NCI-H524 (cell line): Measurements from ENCODE around the gene JPH3.
"Not testable (repeated sequence)": the region's sequence is repeated elsewhere in the genome, so short reads cannot be mapped to it uniquely, and the experiment has no call there.

Experiments
- DNase-seq, 2 experiments: peaks; one replicate each; lab custom pipeline; 2025; lab: John Stamatoyannopoulos, UW

JPH3 gene

DNA sequence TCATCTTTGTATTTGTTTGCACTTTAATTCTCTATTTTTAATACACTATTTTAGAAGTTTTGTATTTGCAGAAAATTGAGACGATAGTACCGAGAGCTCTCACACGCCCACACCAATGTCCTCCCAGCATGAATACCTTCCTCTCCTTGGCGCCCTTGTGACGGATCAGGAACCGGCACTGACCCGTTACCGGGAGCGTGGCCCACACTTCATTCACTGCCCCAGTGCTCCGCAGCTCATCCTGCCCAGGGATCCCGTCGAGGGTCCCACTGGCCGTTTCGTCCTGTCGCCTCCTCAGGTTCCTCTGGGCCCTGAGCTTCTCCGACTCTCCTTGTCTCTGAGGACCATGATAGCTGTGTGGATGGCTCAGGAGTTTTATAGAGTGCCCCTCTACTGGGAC is 112.9 kb downstream of the JPH3 start:
- no peak for DNase-seq

DNA sequence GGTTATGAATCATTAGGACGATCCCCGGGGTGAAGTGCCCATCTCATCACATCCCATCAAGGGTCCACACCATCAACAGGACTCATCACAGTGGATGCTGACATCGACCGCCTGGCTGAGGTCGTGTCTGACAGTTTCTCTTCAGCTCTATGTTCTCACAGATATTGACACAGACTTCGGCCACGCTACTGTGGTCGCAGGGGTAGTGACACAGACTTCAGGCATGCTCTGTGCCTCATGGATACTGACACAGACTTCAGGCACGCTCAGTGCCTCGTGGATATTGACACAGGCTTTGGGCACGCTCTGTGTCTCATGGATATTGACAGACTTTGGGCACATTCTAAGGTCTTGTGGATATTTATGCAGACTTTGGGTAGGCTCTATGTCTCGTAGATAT is 113.3 kb downstream of the JPH3 start:
- no peak for DNase-seq

DNA sequence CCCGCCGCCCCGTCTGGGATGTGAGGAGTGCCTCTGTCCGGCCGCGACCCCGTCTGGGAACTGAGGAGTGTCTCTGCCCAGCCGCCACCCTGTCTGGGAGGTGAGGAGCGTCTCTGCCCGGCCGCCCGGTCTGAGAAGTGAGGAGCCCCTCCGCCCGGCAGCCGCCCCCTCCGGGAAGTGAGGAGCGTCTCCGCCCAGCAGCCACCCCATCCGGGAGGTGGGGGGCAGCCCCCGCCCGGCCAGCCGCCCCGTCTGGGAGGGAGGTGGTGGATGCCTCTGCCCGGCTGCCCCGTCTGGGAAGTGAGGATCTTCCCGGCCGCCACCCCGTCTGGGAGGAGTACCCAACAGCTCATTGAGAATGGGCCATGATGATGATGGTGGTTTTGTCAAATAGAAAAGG is 116.5 kb downstream of the JPH3 start:
- not testable (repeated sequence) for DNase-seq

DNA sequence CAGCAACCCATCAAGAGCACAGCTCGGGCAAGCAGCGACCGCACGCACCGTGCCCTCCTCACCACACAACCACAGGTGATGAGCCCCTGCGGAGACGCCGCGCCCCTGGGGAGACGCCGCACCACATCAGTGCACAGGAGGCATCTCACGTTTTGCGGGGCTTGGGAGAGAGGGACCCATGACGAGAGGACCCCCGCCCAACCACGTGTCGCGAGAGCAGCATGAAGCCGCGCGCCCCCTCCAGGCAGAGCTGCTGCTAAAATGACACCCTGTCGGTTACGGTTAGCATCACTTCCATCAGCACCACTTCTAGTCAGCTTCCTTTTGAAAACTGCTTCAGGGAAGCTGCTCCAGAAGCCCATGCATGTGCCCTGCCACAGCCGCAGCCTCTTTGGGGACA is 118.1 kb downstream of the JPH3 start:
- no peak for DNase-seq

DNA sequence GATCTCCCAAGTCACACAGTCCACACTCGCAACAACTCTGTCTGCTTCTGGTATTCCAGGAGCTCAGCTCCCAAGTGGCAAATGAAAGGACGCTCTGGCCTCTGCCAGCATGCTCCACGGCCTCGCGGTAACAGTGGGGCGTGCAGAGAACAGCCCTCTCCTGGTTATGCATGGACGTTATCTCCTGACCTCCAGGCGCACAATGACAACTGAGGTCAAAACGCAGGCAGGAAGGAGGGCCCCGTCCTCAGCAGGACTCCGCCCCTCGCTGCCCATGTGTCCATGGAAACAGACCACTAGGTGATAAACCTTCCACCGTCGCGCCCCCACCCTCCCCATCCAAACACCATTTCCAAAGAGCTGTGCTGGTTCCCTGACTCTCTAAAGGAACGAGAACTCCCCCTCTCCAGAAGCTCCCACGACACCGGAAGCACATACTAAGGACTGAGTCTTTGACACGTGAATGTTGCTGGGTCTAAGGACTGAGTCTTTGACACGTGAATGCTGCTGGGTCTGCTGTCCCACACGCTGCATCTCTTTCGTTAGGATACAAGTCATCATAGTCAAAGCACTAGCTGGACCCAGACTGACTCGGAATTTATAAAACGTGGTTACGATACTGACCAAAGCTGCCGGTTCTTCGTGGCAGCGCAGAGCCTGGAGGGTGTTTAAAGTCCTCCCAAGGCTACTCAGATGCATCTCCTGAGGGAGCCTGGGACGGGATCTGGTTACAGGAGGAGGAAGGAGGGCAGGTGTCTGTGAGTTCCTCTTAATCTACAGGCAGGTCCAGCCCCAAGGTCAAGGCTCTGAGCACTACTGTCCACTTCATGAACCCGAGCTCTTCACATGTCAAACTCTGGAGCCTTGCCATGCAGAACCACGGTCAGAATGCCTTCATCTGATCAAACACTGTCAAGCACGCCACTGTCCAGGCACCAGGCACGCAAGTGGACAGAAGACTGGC is 119.6 kb downstream of the JPH3 start:
- no peak for DNase-seq

DNA sequence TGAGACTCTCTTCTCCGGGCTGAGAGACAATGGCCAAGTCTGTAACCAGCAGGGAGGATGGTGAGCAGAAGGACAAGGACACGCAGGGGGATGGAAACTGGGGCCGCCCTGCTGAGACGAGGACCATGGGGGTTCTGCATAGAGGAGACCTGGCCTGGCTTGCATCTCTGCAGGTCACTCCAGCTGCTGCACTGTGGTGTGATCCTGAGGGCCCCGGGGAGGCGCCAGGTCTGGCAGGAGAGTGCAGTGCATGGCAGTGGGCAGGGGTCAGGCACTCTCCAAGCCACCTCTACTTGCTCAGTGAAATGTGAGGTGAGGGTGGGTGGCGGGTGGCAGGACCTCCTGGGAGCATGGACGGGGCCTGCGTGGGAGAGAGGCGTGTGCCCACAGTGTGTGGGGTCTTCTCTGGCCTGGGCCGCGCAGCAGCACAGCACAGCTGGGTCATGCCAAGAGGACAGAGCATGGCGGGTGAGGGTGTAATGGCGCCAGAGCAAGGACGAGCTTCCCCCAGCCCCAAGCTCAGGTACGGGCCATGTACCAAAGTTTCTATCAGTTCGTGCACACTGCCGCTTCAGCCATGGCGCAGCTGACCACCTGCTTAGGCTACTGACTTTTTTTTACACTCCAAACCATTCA is 120.4 kb downstream of the JPH3 start:
- no peak for DNase-seq

DNA sequence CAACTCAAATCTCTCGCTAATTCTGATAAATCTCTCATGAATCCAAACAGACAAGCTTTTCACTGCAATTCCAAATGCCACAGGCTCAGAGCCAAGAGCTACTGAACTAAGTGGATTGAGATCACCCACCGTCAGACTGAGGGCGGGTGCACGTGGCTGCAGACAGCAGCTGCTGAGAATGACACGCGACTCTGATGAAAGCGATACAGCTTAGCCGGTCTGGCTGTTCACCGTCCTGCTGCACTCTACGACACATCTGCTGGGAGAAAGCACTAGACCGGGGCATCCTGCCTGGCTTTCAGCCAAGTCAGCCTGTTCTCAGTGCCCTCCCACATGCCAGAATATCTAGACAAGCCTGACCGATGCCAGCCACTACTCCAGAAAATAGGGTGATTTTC is 120.9 kb downstream of the JPH3 start:
- peak; percentile 98 to 100 for DNase-seq

DNA sequence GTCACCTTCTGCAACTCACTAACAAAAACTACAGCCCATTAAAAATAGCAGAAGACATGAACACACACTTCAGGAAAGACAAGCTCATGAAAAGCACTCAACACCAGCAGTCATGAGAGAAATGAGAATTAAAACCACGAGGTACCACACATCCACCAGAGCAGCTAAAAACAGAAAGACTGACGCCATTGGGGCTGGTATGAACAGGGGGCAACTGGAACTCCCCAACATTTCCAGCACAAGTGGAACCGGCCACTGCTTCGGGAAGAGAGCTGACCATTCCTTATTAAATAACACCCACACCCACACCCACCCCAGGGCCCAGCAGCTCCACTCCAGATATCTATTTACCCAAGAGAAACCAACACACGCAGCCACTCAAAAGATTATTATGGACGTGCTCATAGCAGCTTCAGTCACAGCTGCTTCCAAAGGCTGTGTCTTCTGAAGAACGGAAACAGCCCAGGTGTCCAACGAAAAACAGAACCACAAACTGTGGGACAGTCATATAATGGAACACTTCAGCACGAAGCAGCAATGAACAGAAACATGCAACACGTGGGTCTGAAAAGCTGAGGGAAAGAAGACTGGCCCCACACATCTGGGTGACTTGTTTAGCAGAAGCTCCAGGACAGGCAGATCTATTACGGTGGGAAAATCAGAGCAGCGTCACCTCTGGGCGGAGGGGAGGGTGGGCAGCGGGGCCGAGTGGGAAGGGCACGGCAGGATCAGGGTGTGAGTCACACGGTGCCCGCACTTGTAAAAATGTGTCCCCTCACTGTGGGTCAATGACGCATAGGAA is 122.4 kb downstream of the JPH3 start:
- no peak for DNase-seq

DNA sequence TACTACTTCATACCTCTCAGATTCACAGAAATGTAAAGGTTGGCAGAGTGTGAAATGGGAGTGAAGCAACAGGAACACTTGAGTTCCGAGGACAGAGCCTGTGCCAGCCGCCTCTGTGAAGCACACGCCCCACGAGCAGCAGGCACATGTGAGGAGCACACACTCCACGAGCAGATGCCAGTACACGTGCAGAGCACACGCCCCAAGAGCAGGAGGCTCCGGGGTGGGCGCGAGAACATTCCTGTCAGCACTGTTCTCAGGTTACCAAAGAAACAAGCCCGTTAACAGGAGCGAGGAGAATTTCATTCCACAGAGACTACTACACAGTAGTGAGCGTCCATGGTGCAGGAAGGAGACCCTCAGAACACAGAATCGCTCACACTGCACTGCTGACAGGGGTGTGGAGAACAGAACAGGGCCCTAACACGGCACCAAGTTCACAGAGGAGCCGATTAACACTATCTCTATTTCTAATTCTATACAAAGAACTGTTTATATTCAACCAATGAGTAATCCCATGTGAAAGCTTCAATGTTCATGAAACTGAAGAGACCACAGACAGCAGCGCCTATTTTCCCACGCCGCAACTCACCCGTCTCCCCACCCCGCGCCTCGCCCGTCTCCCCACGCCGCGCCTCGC is 123.4 kb downstream of the JPH3 start:
- peak in 1 of 2 experiments; percentile 40 for DNase-seq

DNA sequence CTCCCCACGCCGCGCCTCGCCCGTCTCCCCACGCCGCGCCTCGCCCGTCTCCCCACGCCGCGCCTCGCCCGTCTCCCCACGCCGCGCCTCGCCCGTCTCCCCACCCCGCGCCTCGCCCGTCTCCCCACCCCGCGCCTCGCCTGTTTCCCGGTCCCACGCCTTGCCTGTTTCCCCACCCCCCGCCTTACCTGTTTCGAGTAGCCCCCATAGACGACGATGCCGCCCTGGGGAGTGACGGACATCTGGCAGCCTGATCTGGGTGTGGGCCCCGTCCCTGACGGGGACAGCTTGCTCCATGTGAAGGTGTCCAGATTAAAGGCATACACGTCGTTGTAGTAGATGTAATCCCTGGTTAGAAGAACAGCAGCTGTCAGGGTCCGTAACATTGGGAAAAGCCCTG is 124.3 kb downstream of the JPH3 start:
- DNase-seq = peak in 1 of 2 experiments; percentile 64

DNA sequence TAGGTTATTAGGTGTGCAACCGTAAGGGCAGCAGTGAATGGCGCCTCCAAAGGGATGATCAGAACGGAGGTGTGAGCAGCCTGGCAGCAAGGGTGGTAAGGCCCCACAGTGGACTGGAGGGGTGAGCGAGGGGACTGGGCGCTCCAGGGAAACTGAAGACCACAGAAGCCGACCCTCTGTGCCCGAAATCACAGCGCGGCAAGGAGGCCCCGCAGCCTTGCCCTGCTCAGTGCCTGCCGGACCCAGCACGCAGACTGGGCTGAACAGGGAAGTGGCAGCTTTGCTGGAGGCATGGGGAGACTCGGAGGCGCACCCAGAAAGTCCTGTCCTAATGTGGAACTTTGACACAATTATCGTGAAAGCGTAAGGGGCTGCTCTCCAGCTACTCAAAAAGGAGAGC is 125.0 kb downstream of the JPH3 start:
- no peak for DNase-seq

DNA sequence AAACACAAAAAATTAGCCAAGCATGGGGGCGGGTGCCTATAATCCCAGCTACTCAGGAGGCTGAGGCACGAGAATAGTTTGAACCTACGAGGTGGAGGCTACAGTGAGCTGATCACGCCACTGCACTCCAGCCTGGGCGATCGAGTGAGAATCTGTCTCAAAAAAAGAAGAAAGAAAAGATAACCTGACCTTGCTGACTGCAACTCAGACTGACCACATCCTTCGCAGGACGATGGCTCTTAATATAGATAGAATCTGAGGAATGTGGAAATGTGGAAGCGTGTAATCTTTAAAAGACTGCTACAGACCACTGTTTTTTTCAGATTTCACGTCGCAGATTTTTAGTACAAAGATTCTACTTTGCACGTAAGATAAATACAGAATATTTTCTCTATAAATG is 125.7 kb downstream of the JPH3 start:
- no peak for DNase-seq

DNA sequence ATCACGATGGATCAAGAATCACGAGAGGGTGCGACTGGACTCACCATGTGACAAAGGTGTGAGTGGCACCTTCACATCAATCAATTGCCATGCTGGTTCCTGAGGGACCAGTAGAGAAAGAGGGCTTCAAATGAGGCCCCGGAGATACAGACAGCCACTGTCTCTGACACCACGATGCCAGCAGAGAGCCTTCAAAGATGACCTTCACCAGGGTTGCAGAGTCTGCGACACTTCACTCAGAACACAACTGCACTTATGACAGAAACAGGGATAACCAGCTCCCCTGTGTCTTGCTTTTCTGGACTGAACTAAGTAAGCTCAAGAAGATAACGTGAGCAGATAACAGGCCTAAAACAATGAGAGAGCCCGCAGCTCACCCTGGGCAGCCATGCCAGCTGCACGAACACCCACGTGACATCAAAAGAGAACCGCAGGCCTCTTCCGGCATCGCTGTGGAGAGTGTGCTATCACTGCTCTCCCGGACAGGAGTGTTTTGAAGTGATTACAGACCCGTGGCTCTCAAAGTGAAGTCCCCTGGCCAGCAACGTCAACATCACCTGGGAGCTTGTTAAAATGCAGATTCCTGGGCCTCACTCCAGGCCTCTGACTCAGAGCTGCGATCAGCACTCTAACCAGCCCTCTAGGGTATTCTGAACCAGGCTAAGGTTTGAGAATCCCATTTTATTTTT is 127.1 kb downstream of the JPH3 start:
- no peak for DNase-seq

DNA sequence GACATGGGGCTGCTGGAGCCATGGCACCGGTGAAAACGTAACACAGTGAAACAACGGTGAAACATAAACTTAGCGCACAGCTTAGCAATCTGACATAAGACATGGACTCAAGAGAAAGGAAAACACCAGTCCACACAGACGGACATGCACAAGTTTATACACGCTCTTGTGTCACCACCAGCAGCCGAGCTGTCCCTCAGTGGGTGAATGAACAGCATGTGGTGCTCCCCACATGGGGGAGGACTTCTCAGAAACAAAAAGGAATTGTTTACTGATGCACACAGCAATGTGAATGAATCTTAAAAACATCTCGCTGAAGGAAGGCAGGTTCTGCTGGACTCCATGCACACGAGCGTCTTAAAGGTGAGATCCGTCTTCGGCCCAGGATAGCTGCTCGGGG is 129.3 kb downstream of the JPH3 start:
- no peak for DNase-seq

DNA sequence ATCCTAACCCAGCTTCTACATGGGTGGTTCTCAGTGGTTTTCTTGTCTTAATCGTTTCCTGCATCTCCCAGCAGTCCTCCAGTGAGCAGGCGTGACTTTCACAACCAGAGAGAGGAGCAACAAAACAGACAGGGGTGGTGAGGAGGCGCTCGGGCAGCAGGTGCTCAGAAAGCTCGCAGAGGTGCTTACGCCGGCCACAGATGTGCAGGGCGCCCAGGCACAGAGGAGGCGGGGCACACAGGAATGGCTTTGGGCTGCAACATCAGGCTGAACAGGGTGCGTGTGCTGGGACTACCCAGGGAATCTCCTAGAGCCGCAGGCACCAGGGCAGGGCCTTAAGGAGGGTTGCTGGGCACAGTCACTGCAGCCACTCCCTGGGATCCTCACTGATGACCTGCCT is 130.9 kb downstream of the JPH3 start:
- no peak for DNase-seq

DNA sequence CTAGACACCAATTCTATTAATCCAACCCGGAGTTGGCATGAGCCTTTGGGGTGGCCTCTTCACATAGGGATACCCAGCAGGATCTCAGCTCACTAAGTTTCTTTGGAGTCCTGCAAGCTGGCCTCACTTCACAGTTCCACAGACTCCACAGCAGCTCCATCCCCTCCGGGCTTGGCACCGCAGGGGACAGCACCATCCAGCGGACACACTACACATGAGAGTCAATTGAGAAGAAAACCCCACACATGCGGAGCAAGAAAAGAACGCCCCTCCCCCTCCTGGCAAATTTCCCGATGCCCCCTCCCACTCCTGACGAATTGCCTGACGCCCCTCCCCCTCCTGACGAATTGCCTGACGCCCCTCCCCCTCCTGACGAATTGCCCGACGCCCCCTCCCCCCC is 132.3 kb downstream of the JPH3 start:
- no peak for DNase-seq

DNA sequence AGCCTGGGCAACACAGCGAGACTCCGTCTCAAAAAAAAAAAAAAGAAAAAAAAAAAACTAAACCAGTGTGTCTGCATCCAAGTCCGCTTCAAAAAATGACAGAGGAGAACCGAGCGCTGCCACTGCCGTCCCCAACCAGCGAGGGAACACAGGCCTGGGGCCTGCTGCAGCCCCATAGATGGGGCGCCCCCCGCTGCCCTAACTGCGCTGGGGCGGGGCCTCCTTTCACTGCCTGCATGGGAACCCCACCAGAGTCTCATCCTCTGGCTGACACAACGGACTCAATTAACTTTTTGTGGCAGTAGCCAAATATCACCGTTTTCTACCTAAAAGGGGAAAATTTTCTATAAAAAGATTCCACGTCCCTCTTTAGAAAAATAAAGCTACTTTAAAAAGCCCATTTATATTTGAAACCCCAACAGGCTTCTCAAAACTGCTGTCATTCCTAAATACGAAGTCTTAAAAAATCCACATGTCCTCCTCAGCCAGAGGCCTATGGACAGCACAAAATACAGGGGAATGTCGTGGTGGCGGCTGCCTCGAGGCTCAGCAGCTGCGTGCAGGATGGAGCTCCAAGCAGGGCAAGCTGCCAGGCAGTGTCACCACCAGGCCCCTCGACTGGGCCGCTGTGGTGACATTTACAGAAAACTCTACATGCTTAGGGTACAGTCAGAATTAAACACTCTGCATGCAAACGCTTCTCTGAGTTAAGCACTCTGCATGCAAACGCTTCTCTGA is 133.1 kb downstream of the JPH3 start:
- no peak for DNase-seq

DNA sequence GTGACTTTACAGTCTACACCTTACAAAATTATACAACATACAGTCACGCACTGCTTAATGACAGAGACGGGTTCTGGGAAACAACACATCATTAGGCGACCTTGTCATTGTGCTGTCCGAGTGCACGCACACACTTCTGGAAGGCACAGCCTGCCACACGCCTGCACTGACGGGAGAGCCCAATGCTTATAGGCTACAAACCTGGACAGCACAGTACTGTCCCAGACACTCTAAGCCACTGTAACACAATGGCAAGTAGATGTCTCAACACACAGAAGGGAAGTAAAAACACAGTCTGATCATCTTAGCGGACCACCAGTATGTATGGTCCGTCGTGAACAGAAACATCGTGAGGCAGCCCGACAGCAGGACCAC is 133.7 kb downstream of the JPH3 start:
- no peak for DNase-seq

DNA sequence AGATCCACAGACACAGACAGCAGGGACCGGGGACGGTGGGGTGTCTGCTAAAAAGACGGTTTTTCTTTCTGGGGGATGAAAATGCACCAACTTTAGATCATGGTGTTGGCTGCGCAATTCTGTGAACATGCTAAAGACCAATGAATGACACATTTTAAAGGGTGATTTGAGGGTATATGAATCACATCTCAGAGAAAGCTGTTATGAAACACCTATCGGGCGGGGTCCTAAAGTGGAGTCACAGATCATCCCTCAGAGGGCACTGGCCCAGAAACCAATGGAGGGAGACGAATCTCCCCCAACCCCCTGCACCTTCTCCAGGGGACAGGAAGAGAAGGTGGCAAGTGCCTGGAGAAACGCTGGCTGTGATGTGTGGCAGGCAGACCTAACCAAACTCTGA is 137.5 kb downstream of the JPH3 start:
- DNase-seq = no peak

DNA sequence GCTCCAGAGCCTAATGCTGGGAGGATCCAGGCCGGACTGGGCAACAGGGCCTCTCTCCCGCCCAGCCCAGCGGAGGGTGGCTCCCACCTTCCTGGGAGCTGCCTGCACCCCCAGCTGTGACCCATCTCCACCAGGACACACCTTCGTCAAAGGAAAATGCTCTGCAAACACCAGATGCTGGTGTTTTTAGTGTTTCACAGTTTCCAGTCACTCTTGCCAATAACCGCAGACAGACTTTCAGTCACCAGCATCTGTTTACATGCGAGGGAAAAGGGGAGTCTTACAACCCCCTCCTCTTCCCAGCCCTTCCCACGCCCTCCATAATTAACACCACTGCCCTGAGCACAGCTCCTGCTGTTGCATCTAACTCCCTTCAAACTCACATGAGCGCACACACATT is 138.1 kb downstream of the JPH3 start:
- DNase-seq = no peak

DNA sequence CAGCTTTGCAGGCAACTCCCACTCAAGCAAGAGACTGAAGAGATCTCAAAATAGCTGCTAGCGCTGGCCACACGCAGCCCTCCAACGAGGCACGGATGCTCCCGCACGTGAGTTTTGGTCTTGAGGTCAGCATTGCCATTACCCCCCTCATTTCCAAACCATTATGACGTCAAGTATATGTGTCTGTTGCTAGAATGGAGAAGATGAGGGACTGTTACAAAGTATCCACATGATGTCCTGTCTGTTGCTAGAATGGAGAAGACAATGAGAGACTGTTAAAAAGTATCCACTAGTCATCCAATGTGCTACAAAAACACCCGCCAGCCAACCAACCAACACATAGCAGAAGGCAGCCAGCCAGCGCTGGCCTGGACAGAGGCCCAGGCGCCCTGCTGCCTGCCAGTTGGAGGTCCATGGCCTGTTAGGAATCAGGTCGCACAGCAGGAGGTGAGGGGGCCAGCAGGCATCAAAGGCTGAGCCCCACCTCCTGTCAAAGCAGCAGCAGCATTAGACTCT is 138.7 kb downstream of the JPH3 start:
- no peak for DNase-seq
